GM12892 (cell line): ENCODE data around the gene OSTN.
"Not testable (repeated sequence)": the region's sequence is repeated elsewhere in the genome, so short reads cannot be mapped to it uniquely, and the experiment has no call there.

Source experiments
- DNase-seq: peaks from one replicate; pipeline ENCODE4 v3.0.0; 2011; ENCODE audit not compliant: insufficient read length
- FAIRE-seq: peaks from 2 replicates; lab custom pipeline; 2011; peaks lifted over from hg19 to GRCh38; lab: Jason Lieb, UNC
- POLR2A ChIP-seq: IDR thresholded peaks from 2 replicates; pipeline ENCODE4 v1.6.1; 2011; ENCODE audit warnings: low read depth, low read length, control low read depth
- POLR2AphosphoS5 ChIP-seq: IDR thresholded peaks from 2 replicates; pipeline ENCODE4 v1.6.1; 2011; ENCODE audit warnings: low read depth, low read length, control low read depth
- TAF1 ChIP-seq: IDR thresholded peaks from 2 replicates; pipeline ENCODE4 v1.6.1; 2011; ENCODE audit warnings: low read depth, mild to moderate bottlenecking, control low read depth, low read length, borderline replicate concordance

Gene OSTN

GRCh38 chr3:191237047-191237882 lies 38.2 kb downstream of the OSTN start:
- no peak for DNase-seq
- FAIRE-seq, result no peak
- TF ChIP-seq POLR2A, result no peak
- TF ChIP-seq TAF1, result no peak
- no peak for TF ChIP-seq POLR2AphosphoS5

GRCh38 chr3:191238321-191238817 lies 39.3 kb downstream of the OSTN start:
- peak; percentile 51 for FAIRE-seq
- TF ChIP-seq POLR2A (no peak), POLR2AphosphoS5 (no peak), TAF1 (no peak)
- no peak for DNase-seq

GRCh38 chr3:191239407-191240031 lies 40.5 kb downstream of the OSTN start:
- TF ChIP-seq POLR2A (no peak), TAF1 (no peak), POLR2AphosphoS5 (no peak)
- FAIRE-seq, result no peak
- DNase-seq, result no peak

- FAIRE-seq (no peak), DNase-seq (no peak)
- TF ChIP-seq POLR2A, result no peak
- no peak for TF ChIP-seq TAF1
- TF ChIP-seq POLR2AphosphoS5, result no peak
These were observed 41.4 kb downstream of the OSTN start for GRCh38 chr3:191240486-191240885.

- DNase-seq (no peak), FAIRE-seq (no peak)
- TF ChIP-seq POLR2A (no peak), POLR2AphosphoS5 (no peak), TAF1 (no peak)
These were observed 45.3 kb downstream of the OSTN start for GRCh38 chr3:191244242-191244867.

- peak; percentile 71 for FAIRE-seq
- not testable (repeated sequence) for DNase-seq
These were observed 47.0 kb downstream of the OSTN start for GRCh38 chr3:191246034-191246433.

- TF ChIP-seq TAF1 (no peak), POLR2AphosphoS5 (no peak), POLR2A (no peak)
- no peak for FAIRE-seq
These were observed 47.6 kb downstream of the OSTN start for GRCh38 chr3:191246630-191247029.

GRCh38 chr3:191253089-191253799 lies 54.2 kb downstream of the OSTN start:
- no peak for DNase-seq
- no peak for TF ChIP-seq TAF1
- TF ChIP-seq POLR2A, result no peak
- no peak for TF ChIP-seq POLR2AphosphoS5
- peak; percentile 50 for FAIRE-seq

More at GRCh38 chr3:191246630-191247029, 47.6 kb downstream of the OSTN start:
- no peak for DNase-seq

GRCh38 chr3:191254098-191254873 lies 55.2 kb downstream of the OSTN start:
- no peak for TF ChIP-seq POLR2A
- FAIRE-seq (no peak), DNase-seq (no peak)

- DNase-seq (no peak), FAIRE-seq (no peak)
- TF ChIP-seq POLR2AphosphoS5 (no peak), POLR2A (no peak), TAF1 (no peak)
These were observed 56.1 kb downstream of the OSTN start for GRCh38 chr3:191255156-191255555.

- TF ChIP-seq TAF1 (no peak), POLR2AphosphoS5 (no peak), POLR2A (no peak)
- no peak for DNase-seq
- FAIRE-seq, result no peak
These were observed 57.4 kb downstream of the OSTN start for GRCh38 chr3:191256405-191256804.

- FAIRE-seq (no peak), DNase-seq (no peak)
- no peak for TF ChIP-seq POLR2A
- no peak for TF ChIP-seq TAF1
- no peak for TF ChIP-seq POLR2AphosphoS5
These were observed 58.2 kb downstream of the OSTN start for GRCh38 chr3:191257286-191257685.
